CD4-positive, alpha-beta T cell treated with Interleukin-17A for 4 hours (primary cell): ENCODE data around the gene POLQ.
"Not testable (repeated sequence)": the region's sequence is repeated elsewhere in the genome, so short reads cannot be mapped to it uniquely, and the experiment has no call there.

Experiments
- DNase-seq: peaks from one replicate; pipeline ENCODE4 v3.0.0-alpha.2; 2020; ENCODE audit warnings: mixed read lengths

Gene POLQ

DNA sequence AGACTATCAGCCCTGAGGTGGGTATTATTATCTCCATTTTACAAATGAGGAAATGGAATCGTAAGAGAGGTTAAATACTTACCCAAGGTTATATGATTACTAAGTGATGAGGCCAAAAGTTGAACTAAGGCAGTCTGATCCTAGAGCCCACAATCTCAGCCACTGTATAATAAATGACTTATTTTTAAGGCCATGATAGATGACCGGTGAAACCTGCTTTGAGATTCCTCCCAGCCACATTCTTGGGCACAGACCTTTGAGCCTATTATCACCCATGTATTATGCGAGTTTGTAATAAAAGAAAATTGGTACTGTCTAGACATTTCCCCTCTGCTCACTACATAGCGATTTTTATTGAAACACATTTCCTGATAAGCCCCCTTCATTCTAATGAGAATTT is 37.4 kb downstream of the POLQ start:
- DNase-seq: no peak

DNA sequence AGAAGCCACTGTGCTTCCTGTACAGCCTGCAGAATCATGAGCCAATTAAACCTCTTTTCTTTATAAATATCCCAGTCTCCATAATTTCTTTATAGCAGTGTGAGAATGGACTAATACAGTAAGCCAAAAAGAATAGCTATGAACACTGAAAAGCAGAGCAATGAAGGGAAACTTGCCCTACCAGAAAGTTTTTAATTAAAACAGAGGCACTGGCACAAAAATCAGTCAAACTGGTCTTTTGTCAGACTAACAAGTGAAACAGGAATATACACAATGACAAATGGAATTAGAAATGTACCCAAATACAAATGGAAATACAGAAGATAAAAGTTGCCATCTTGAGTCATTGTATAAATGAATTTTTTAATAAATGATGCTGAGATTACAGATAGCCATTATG is 40.5 kb downstream of the POLQ start:
- no peak for DNase-seq

DNA sequence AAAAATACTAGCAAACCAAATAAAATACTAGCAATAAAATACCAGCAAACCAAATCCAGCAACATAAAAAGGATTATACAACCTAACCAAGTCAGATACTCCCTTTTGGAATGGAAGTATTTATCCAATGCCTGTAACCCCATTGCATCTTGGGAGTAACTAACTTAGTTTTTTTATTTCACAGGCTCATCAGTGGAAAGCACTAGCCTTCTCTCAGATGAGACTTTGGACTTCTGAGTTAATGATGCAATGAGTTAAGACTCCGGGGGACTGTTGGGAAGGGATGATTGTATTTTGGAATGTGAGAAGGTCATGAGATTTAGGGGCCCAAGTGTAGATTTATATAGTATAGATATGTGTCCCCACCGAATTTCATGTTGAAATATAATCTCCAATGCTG is 41.2 kb downstream of the POLQ start:
- DNase-seq: no peak

DNA sequence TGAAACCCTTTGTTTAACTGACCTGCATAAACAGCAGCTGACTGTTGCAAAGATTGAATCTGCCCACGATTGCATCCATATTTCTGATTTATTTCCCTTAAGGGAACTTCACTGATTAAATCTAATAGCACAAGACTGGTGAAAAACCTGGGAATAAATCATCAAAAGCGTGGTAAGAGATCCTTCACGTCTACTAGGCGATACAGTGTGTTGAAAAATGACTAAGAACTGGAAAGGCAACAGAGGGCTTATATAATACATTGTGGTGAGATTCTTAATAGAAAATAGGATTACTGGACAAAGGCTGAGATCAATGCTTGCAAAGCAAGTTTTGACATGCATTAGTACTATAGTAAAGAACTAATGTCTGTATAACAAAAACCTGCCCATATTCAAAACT is 49.0 kb downstream of the POLQ start:
- no peak for DNase-seq

DNA sequence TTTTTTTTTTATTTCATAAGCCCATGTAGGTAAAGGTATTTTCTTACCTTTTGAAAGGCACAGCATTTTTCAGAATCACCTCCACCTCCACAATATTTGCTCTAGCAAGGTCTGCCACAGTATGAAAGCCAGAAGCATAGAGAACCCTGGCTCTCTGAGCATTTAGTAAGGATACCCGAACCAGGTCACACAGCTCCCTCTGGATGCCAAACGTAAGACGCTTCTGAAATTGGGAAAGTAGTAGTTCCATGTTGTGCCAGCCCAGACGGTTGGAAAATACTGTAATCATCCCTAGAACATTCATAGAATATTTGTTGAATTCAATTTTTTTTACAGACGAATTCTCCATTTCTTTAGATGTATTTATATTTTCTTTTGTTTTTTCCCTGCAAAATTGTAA is 52.4 kb downstream of the POLQ start:
- DNase-seq: no peak

DNA sequence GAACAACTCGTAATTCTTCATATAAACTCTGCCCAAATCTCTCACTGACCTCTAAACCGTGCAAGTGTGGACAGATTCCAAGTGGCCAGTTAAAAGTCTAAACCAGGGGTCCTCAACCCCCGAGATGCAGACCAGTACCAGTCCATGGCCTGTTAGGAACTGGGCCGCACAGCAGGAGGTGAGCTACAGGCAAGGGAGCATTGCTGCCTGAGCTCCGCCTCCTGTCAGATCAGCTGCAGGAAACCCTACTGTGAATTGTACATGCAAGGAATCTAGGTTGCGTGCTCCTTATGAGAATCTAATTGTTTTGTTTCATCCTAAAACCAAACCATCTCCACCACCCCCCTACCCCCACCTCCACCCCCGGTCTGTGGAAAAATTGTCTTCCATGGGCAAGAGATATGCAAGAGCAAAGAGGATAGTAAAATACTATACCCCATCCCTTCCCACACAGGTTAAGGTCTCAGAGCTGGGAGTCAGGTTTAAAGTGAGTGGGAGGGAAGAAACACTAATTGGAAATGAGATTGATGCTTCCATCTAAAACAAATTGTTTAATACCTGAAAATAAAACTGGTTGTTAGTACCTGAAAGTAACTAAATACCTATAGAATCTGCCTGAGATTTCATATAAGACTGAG is 54.0 kb downstream of the POLQ start:
- no peak for DNase-seq

DNA sequence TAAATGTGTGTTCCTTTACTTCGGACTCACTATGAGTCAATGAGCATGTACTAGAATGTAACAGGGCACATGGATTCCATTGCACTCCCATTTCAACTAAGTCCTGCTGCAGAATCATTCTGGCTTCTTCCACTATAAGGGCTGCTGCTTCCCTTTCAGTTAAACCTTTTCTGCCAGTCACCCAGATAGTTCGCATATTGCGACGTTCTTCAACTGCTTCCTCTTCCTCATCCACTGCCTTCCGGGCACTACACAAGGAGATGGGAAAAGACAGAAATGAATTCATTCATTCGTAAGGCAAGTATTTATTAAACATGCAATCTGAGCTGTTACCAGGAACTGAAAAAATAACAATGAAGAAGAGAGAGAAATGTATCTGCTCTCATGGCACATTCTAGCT is 55.6 kb downstream of the POLQ start:
- DNase-seq: no peak

DNA sequence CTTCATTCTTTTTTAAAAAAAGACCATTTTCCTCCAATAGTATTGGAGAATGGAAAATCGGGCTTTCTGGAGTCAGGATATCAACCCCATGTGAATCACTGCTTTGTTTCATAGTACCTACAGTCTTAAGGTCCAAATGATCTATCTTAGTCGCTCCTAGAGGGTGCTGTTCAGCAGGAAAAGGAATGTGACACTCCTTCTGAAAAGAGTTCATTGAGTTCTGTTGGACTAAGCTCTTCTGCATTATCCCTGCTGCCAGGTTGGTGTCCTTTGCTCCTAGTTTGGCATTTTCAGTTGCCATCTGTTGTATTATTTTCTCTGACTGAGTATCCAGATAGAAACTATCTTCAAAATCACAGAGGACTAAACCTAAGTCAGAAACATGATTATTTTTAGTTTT is 57.2 kb downstream of the POLQ start:
- DNase-seq: no peak

DNA sequence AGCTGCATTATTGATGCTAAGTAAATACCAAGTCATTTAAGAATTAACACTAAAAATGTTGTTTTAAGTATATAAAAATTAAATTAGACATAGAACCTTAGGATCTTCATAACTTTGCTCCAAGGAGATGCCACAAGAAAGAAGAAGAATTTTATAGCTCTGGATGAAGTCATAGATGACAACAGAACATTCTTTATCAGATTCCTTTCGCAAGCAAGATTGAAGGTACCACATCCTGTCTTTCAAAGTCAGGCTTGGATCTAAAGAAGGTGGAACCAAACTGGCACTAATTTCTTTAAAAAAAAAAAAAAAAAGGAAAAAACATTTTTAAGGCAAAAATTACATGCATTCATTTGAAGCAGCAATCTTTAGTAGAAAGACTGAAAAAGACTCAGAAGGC is 62.5 kb downstream of the POLQ start:
- DNase-seq: no peak

DNA sequence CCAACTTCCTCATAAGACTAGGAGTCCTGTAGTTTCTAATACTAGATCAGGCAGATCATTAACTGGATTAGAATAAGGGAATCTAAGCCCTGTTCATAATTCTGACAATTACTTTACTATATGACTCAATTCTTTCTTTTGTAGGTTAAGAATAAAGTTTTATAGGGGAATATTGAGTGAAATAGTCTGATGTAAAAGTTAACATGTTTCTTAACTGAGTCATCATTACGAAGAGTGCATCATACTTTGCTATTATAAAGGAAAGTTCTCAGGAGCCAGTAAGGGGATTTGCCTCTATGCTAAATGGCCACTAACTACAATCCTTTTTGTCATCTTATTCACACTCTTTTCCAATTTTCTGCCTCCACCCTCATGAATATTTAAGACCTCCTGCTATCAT is 63.1 kb downstream of the POLQ start:
- no peak for DNase-seq

DNA sequence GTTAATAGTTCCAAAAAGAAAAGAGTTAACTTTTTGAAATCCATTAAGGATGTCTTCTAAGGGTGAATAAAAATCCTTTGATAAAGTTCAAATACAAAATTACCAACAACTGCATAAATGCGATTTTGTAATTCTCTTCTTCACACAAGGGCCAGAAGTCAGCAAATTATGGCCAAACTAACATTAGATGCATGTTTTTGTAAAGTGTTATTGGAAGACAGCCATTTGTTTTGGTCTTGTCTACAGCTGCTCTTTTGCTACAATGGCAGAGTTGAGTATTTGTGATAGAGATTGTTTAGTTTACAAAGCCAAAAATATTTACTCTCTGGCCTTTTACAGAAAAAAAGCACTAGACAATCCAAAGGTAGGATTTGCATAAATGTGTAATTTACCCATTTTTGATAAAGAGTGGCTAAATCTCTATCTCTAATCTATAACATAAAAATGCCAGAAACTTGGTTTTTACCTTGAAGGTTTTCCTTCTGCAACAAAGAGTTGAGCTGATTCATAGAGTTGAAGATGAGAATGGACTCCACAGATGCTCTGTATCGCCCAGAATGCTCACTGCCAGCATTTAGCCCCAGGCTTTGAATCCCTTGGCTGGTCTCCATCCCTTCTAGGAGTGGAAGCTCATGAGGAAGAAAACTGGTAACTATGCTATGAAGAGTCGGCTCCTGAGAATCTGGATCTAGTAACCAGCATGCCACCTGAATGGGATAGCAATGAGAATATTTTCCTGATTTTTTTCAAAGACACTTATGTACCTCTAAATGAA is 64.5 kb downstream of the POLQ start:
- no peak for DNase-seq

DNA sequence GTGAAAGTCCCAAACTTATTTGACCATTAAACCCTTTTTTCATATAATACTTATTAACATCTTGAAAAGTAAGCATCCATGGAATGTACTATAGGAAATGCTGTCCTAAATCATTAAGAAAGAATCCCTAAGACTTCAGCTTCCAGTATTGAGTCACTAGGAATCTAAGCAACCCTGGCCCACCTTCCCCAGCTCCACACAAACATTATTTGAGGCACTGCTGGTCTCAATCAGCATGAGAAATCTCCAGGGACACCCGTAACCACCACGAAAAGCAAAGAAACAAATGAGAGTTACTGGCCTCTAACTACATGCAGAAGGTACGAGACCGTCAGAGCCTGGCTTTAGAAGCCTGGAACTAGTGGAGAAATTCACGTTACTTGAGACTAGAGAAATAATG is 68.2 kb downstream of the POLQ start:
- no peak for DNase-seq

DNA sequence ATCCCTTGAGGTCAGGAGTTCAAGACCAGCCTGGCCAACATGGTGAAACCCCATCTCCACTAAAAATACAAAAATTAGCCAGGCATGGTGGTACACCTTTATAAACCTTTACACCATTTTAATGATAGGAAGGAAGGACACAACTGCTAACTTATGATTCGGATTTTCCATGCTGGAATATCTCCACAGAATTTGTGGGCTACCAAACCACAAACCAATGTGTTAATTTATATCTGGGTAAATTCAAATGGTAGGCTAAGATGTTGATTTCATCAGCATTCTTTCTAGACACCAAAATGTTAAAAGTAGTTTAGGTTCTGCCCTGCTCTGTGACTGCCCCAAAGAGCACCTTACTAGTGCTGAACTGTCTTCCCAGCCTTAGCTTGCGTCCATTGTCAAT is 72.8 kb downstream of the POLQ start:
- no peak for DNase-seq

DNA sequence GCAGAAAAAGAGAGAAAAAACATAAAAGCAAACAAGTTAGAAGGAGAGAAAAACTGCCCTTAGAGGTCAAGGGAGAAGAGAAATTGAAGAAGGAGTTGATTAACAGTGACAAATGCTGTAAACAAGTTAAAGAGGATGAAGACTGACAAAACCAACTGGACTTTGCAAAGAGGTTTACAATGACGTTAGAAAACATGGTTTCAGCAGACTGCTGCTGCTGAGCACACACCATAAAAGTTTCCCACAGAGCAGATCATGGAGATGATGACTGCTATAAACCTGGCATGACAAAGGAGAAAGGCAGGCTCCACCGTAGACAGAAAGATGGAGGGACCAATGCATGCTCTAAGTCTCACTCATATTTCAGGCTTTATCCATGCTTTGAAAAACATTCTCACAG is 78.7 kb downstream of the POLQ start:
- DNase-seq: no peak

DNA sequence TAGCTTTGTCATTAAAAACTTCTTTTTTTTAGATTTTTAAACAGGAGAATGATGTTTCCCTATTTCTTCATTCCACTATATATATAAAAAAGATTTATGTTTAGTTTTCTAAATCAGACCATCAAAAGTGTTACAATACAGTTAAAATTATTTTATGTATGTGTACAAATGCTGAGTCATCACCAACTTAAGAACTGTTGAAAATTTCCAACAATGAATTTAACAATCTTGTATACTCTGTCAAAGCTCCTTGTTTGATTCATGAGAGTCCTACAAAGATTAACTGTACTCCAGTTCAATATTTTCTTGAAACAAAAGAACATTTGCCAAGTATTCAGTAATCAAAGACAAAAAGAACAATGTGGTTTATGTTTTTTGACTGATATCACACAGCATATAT is 82.0 kb downstream of the POLQ start:
- no peak for DNase-seq

DNA sequence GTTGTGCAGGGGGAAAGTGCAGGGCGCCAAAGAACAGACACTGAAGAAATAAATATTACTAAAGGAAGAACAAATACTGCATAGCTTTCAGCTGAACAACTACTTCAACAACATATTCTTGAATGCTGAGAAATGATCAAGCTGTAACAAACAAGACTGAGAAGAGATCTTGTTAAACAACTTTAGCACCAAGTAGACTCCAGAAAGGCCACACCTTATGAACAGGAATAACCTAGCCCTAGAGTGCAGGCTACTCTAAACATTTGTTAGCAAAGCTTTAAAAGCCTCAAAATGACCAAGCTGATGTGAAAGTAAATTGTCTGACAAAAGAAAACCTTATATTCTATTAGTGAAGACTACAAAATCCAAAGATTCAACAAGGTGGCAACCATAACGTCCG is 83.2 kb downstream of the POLQ start:
- DNase-seq: no peak

DNA sequence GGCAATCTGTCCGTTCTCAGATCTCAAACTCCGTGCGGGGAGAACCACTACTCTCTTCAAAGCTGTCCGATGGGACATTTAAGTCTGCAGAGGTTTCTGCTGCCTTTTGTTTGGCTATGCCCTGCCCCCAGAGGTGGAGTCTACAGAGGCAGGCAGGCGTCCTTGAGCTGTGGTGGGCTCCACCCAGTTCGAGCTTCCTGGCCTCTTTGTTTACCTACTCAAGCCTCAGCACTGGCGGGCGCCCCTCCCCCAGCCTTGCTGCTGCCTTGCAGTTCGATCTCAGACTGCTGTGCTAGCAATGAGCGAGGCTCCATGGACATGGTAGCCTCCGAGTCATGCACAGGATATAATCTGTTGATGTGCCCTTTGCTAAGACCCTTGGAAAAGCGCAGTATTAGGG is 94.0 kb downstream of the POLQ start:
- not testable (repeated sequence) for DNase-seq

DNA sequence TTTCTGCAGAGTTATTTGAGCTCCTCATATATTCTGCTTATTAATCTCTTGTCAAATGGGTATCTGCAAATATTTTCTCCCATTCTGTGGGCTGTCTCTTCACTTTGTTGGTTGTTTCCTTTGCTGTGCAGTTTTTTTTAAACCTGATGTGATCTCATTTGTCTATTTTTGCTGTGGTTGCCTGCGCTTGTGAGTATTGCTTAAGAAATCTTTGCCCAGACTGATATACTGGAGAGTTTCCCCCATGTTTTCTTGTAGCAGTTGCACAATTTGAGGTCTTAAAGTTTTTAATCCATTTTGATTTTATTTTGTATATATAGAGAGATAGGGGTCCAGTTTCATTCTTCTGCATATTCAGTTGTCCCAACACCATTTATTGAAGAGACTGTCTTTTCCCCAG is 102.3 kb downstream of the POLQ start:
- no peak for DNase-seq

DNA sequence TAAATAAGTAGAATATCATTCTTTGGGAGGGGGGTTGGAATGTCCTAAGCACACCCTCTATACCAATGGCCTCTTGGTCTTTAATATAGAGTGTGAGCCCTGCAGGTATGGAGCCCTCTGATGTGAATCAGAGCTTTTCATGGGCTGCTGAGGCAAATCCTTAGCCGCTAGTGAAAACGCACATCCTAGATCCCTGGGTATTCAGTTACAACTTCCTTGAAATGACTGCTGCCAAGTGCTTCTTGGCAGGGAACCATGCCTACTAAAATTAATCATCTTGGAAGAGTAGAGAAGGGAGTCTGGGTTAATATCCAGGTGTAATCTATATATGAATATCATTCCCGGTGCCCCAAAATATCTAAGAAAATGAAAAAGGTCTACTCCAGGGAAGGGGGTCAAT is 109.1 kb downstream of the POLQ start:
- DNase-seq: no peak

DNA sequence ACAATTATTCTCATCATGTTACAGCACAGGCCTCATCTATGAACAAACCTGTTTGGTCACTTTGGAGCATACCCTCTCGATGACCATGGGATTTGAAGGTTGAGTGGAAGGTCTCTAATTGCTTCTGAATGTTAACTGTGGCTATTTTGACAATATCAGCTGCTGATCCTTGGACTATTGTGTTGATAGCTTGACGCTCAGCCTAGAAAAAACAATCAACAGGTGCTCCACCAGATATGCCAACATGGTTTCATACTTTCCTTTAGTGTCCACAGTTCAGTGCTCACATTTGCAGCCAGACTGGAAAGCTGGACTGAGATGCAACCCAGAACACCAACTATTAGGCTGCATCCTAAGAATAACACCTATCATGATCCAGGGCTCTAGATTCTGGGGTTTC is 109.7 kb downstream of the POLQ start:
- no peak for DNase-seq

DNA sequence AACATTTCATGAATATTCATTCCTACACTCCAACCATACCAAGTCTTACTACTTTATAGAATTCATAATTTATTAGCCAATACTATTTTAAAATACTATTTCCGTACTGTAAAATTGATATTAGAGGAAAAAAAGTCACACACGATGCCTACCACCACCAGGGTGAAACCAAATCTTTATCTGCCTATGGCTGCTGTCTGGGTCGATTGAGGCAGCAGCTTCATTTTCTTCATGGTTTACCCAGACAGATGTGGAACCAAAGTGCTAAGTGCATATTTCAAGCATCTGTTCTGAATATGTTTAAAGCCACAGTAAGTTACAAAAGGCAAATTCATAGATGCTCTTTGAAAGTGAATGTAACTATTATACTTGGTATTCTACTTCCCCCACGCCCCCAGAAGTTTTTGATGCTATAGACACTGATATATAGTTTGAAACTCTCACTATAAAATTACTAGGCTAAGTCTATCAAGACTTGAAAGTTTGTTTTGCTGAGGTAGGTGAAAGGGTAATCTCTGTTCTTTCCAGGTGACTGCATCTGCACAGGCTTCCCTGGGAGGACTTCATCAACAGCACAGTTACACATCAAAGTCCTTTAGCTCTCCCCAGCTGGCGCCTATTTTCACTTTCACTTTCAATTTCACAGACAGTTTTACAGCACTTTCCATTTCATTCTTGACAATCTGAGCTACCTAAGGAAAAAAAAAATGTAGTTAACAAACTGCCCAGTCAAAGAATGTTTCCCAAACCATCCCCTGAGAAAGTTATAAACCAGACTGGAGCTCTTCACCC is 113.9 kb downstream of the POLQ start:
- DNase-seq: peak; percentile 61

DNA sequence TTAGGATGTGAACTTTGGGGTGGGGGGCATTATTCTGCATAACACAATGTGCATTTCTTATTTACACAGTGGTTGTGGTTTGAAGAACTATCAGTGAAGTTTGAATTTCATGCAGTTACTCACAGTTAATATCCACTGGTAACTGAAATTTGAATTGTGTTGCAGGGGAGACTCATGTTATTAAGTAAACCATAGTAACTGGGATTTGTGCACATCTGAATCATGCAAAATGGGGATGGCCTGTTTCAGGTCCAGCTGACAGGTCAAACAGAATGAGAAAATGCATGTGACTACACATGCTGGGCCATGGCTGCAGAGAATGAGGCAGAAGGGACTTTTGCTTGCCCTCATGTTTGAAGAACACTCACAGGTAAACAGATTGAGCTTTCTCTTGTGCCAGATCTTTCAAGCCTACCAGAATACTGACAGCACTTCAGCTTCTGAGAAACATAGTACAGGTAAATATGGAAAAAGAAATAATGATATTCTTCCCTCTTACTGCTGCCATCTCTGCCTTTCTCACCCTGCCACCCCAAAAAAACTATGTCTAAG is 115.0 kb downstream of the POLQ start:
- no peak for DNase-seq

DNA sequence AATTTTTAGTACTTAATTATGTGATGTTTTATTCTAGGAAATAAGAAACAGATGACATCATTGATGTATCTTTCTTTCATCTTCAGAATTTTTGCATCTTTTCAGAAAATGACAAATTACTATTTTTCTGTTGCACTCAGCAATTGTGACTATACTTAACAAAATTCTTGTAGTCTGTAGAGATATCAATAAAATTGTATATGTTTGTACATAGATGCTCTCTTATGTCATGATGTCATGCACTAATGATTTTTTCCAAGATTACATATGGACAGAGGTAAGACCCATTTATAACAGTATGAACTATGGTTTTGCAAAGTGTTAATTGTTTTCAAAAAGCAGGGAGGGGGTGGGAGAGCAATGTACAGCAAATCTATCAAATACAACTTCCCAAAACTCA is 121.2 kb downstream of the POLQ start:
- no peak for DNase-seq

DNA sequence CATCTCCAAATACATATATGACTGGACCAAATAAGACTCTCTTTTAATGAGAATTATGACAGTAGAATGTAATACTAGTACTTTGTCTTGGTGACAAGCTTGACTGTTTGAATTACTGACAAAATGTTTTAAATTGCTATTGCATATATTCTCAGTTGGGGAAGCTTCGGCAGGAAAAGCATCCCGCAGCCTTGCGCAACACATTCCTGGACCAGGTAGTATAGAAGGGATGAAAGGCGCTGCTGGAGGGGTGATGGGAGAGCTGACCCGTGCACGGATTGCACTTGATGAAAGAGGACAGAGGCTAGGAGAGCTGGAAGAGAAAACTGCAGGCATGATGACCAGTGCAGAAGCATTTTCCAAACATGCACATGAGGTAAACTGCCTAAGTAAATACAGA is 127.6 kb downstream of the POLQ start:
- DNase-seq: no peak
